GM21528 (cell line): ENCODE data around the gene LARP1.
"Not testable (repeated sequence)": the region's sequence is repeated elsewhere in the genome, so short reads cannot be mapped to it uniquely, and the experiment has no call there.

Source experiments
- ATAC-seq: cut with Tn5 transposase; IDR thresholded peaks from one replicate; pipeline ENCODE4 v1.9.1; 2021; ENCODE audit warnings: mild to moderate bottlenecking, moderate library complexity; ENCODE audit not compliant: unreplicated experiment, low FRiP score

Gene LARP1

GRCh38 chr5:154819546-154819945 lies 64.4 kb downstream of the LARP1 start:
- ATAC-seq, result no peak

- ATAC-seq, result no peak
Measured at GRCh38 chr5:154820383-154820782, 65.2 kb downstream of the LARP1 start.

GRCh38 chr5:154822896-154823295 lies 67.7 kb downstream of the LARP1 start:
- ATAC-seq, result not testable (repeated sequence)

- ATAC-seq, result no peak
Measured at GRCh38 chr5:154823605-154824004, 68.4 kb downstream of the LARP1 start.

GRCh38 chr5:154824070-154824469 lies 68.9 kb downstream of the LARP1 start:
- no peak for ATAC-seq

- ATAC-seq, result no peak
Measured at GRCh38 chr5:154829181-154829588, 74.0 kb downstream of the LARP1 start.

GRCh38 chr5:154829589-154830218 lies 74.5 kb downstream of the LARP1 start:
- ATAC-seq, result no peak

- ATAC-seq, result no peak
Measured at GRCh38 chr5:154830219-154830595, 75.0 kb downstream of the LARP1 start.

- no peak for ATAC-seq
Measured at GRCh38 chr5:154830596-154830995, 75.4 kb downstream of the LARP1 start.

GRCh38 chr5:154831451-154831850 lies 76.3 kb downstream of the LARP1 start:
- no peak for ATAC-seq

GRCh38 chr5:154832804-154833203 lies 77.6 kb downstream of the LARP1 start:
- ATAC-seq, result not testable (repeated sequence)

- ATAC-seq, result no peak
Measured at GRCh38 chr5:154834053-154834452, 78.9 kb downstream of the LARP1 start.

GRCh38 chr5:154835701-154836052 lies 80.5 kb downstream of the LARP1 start:
- not testable (repeated sequence) for ATAC-seq

- ATAC-seq, result no peak
Measured at GRCh38 chr5:154836225-154836624, 81.0 kb downstream of the LARP1 start.

GRCh38 chr5:154837009-154837901 lies 82.1 kb downstream of the LARP1 start:
- no peak for ATAC-seq

GRCh38 chr5:154840435-154841272 lies 85.5 kb downstream of the LARP1 start:
- ATAC-seq, result no peak

- no peak for ATAC-seq
Measured at GRCh38 chr5:154841273-154841661, 86.1 kb downstream of the LARP1 start.

GRCh38 chr5:154842689-154843530 lies 87.7 kb downstream of the LARP1 start:
- ATAC-seq, result no peak

- no peak for ATAC-seq
Measured at GRCh38 chr5:154844809-154845208, 89.6 kb downstream of the LARP1 start.

GRCh38 chr5:154849264-154849785 lies 94.1 kb downstream of the LARP1 start:
- no peak for ATAC-seq
